Chondrocyte (in vitro differentiated cells): ENCODE data around the gene TMC4. TPM values are rescaled to one million over a fixed set of nuclear protein-coding genes. Genes with fewer than 3 reads are reported as not detected.
"Not testable (repeated sequence)": the region's sequence is repeated elsewhere in the genome, so short reads cannot be mapped to it uniquely, and the experiment has no call there.

ENCODE experiments used
- DNase-seq: peaks from one replicate; pipeline ENCODE4 v3.0.0; 2021; ENCODE audit warnings: mixed read lengths, low spot score
- H3K27ac Mint-ChIP-seq: one replicate; pipeline ENCODE4 v1.8.0; 2021; ENCODE audit warnings: mild to moderate bottlenecking, moderate library complexity, mixed read lengths; ENCODE audit not compliant: unreplicated experiment
- H3K27me3 Mint-ChIP-seq: 2 replicates; pipeline ENCODE4 v1.8.0; 2021; ENCODE audit warnings: low read depth, mixed read lengths
- H3K36me3 Mint-ChIP-seq: 2 replicates; pipeline ENCODE4 v1.8.0; 2021; ENCODE audit warnings: low read depth, mixed read lengths
- H3K4me1 Mint-ChIP-seq: 2 replicates; pipeline ENCODE4 v1.8.0; 2021; ENCODE audit warnings: low read depth, mild to moderate bottlenecking, mixed read lengths
- H3K4me3 Mint-ChIP-seq: one replicate; pipeline ENCODE4 v1.8.0; 2021; ENCODE audit warnings: mild to moderate bottlenecking, moderate library complexity, mixed read lengths; ENCODE audit not compliant: unreplicated experiment
- H3K9me3 Mint-ChIP-seq: 2 replicates; pipeline ENCODE4 v1.8.0; 2021; ENCODE audit warnings: low read depth, mixed read lengths
- CTCF ChIP-seq: fragments of 200-600 bp; sonication (generic); IDR thresholded peaks from 2 replicates; pipeline ENCODE4 v1.5.0; 2021; ENCODE audit warnings: antibody characterized with exemption, mild to moderate bottlenecking, moderate library complexity
- long read RNA-seq: library from polyadenylated mRNA; stranded (forward); transcript quantifications from one replicate; pipeline ENCODE4 v2.0.0, GENCODE V29; 2021
- total RNA-seq: library from RNA; stranded (reverse); gene quantifications from 3 replicates; pipeline ENCODE4 v1.2.1, GENCODE V29; 2021

The TMC4 gene, protein sequence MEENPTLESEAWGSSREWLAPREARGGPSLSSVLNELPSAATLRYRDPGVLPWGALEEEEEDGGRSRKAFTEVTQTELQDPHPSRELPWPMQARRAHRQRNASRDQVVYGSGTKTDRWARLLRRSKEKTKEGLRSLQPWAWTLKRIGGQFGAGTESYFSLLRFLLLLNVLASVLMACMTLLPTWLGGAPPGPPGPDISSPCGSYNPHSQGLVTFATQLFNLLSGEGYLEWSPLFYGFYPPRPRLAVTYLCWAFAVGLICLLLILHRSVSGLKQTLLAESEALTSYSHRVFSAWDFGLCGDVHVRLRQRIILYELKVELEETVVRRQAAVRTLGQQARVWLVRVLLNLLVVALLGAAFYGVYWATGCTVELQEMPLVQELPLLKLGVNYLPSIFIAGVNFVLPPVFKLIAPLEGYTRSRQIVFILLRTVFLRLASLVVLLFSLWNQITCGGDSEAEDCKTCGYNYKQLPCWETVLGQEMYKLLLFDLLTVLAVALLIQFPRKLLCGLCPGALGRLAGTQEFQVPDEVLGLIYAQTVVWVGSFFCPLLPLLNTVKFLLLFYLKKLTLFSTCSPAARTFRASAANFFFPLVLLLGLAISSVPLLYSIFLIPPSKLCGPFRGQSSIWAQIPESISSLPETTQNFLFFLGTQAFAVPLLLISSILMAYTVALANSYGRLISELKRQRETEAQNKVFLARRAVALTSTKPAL
- total RNA-seq = 0.73 to 3.7 TPM (median 3.2 TPM) in 3 replicates
- long read RNA-seq, partial matches to known transcripts = 3 of 3 reads
- long read RNA-seq, other reads (novel, unspliced or antisense) = 0 of 3 reads

GRCh38 chr19:54172471-54173358 is at the start of gene TMC4:
TSS of gene TMC4 (minus strand) at chr19:54173160. CDS start at chr19:54173117, 43 bp downstream.
- H3K36me3 Mint-ChIP-seq = peaks cover 4% of the 10 kb centered on the region

GRCh38 chr19:54221947-54222346 is 49.0 kb upstream of the TMC4 start:
- H3K27me3 Mint-ChIP-seq = peaks cover 12% of the 10 kb centered on the region

More at GRCh38 chr19:54172471-54173358, at the start of gene TMC4:
- Mint-ChIP-seq H3K27me3 (no peaks in the 10 kb centered on the region), H3K4me1 (peaks cover 5% of the 10 kb centered on the region), H3K9me3 (no peaks in the 10 kb centered on the region), H3K27ac (peak within 1 kb of the TSS; percentile 32), H3K4me3 (no peak within 1 kb of the TSS)
- no peak for DNase-seq
- TF ChIP-seq CTCF = no peak

DNA sequence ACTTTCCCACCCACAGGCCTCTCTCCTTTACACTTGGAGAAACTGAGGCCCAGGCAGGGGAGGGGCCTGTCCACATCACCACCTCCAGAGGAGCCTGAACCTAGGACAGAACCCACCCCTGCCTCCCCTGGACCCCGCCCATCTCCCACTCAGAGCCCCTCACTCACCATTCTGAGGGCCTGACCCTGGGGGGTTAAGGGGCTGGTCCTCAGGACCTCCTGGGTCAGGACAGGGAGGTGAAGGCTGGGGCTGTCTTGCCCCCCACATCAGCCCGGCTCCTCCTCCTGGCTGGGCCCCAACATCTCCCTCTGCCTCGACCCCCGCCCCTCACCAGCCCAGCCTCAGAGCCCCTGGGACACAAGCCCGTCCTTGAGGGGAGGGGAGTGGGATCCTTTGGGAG is 46.7 kb upstream of the TMC4 start:
- H3K4me1 Mint-ChIP-seq, H3K36me3 Mint-ChIP-seq, H3K9me3 Mint-ChIP-seq, H3K27ac Mint-ChIP-seq, DNase-seq, H3K4me3 Mint-ChIP-seq: not testable (repeated sequence)
- peaks cover 10% of the 10 kb centered on the region for H3K27me3 Mint-ChIP-seq

More at GRCh38 chr19:54221947-54222346, 49.0 kb upstream of the TMC4 start:
- H3K36me3 Mint-ChIP-seq, H3K4me1 Mint-ChIP-seq, H3K27ac Mint-ChIP-seq, H3K9me3 Mint-ChIP-seq, H3K4me3 Mint-ChIP-seq: not testable (repeated sequence)
- DNase-seq = peak; percentile 77

DNA sequence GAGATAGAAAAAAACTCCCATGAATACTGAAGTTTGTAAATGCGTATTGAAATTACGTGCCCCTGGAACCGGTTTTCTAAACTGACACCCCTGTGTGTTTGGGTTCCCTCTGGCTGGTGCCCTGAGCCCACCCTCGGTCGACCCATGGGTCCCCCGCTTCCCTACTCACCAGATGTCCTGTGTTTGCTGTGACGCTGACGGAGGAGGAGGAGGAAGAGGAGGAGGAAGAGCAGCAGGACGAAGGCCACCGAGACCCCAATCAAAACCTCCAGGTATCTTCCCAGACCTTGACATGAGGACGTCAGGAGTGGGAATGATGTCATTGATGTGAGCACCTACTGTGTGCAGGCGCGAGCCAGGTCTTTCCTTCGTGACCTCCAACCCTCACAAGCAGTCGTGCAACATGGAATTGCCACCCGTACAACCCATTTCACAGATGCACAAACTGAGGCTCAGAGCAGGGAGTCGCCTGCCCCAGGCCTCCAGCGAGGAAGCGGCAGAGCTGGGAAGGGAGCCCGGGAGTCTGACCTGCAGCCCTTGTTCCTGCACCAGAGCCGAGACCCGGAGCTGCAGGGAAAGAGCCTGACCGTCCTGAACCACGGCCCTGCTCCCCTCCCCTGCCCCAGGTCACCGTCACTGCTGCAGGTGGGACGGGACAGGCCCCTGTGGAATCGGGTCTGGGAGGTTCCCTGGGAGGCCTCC is 46.2 kb upstream of the TMC4 start:
- no peak for TF ChIP-seq CTCF
- no peak for DNase-seq
- peaks cover 10% of the 10 kb centered on the region for H3K27me3 Mint-ChIP-seq
- H3K4me3 Mint-ChIP-seq = no peak overlapping the region
- H3K36me3 Mint-ChIP-seq = peaks cover 8% of the 10 kb centered on the region
- peaks cover 2% of the 10 kb centered on the region for H3K4me1 Mint-ChIP-seq
- no peak overlapping the region for H3K27ac Mint-ChIP-seq
- H3K9me3 Mint-ChIP-seq = no peaks in the 10 kb centered on the region

DNA sequence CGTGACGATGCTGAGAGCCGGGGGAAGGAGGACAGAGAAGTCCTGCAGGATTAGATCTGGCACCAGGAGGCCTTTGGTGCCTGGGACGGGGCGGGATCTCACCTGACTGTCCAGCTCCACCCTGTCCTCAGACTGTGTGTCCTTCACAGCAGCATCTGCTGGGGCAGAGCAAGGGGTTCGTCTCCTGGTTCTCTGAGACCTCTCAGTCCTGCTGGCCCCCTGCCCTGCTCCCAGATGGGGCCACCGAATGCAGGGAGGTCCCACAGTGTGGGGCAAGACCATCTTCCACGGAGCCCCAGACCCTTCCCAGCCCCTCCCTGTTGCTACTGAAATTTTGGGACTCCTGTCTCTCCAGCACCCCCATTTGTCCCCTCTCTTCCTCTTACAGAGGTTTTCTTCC is 45.3 kb upstream of the TMC4 start:
- no peak overlapping the region for H3K4me3 Mint-ChIP-seq

DNA sequence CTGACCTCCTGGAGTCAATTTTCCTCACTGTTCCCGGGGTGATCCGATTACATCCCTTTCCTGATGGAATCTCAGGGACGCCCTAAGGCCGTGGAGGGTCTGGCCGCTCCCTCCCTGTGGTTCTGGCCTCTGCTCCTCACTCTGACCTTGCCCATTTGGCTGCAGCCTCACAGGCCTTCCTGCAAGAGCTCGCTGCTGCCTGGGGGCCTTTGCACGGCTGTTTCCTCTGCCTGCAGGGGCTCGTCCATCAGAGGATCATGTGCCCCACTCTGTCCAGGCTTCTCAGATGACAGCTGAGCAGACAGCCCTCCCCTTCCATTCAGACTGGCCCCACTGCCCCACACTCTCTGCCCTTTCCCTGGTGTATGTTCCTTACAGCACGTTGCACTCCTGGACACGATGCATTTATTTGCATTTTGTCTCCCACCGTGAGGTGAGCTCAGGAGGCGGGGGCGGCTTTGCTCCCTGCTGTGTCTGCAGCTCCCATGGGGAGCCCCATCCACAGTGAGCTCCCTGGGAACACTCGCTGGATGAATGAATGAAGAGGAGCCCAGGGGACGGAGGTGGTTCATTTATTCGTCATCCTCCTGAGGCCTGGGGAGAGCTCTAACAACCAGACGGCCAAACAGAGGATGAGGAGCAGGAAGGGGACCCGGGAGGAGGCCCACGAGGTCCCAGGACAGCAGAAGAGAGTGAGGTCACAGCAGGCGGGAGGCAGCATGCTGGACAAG is 44.7 kb upstream of the TMC4 start:
- H3K4me3 Mint-ChIP-seq, H3K9me3 Mint-ChIP-seq, H3K4me1 Mint-ChIP-seq, H3K27me3 Mint-ChIP-seq, DNase-seq, H3K27ac Mint-ChIP-seq: not testable (repeated sequence)
- peaks cover 11% of the 10 kb centered on the region for H3K36me3 Mint-ChIP-seq

More for the DNA sequence above, 45.3 kb upstream of the TMC4 start:
- peaks cover 3% of the 10 kb centered on the region for H3K27me3 Mint-ChIP-seq
- DNase-seq = no peak
- peaks cover 9% of the 10 kb centered on the region for H3K36me3 Mint-ChIP-seq
- H3K27ac Mint-ChIP-seq = no peak overlapping the region
- no peaks in the 10 kb centered on the region for H3K9me3 Mint-ChIP-seq
- peaks cover 2% of the 10 kb centered on the region for H3K4me1 Mint-ChIP-seq
- TF ChIP-seq CTCF = no peak
